NT2/D1 (cell line): ENCODE measurements around the gene ASMTL.

ENCODE experiments used
- DNase-seq: peaks from one replicate; pipeline ENCODE4 v3.0.0-alpha.2; 2011; ENCODE audit warnings: low read depth, low spot score
- H3K27me3 ChIP-seq: 2 replicates; pipeline ENCODE4 v1.6.0; 2011; ENCODE audit warnings: mild to moderate bottlenecking; ENCODE audit not compliant: insufficient read length, insufficient read depth
- H3K36me3 ChIP-seq: 2 replicates; pipeline ENCODE4 v1.6.1; 2011; ENCODE audit warnings: mild to moderate bottlenecking, low read length, mixed read lengths; ENCODE audit not compliant: insufficient read depth, insufficient read length
- H3K4me1 ChIP-seq: 2 replicates; pipeline ENCODE4 v1.5.1; 2011; ENCODE audit not compliant: insufficient read depth, insufficient read length
- H3K4me3 ChIP-seq: 2 replicates; pipeline ENCODE4 v1.5.1; 2011; ENCODE audit warnings: low read depth; ENCODE audit not compliant: insufficient read length
- H3K9ac ChIP-seq: 2 replicates; pipeline ENCODE4 v1.6.0; 2011; ENCODE audit warnings: low read depth; ENCODE audit not compliant: insufficient read length
- H3K9me3 ChIP-seq: 2 replicates; pipeline ENCODE4 v1.5.1; 2011; ENCODE audit warnings: mild to moderate bottlenecking, low read length; ENCODE audit not compliant: insufficient read depth
- SUZ12 ChIP-seq: IDR thresholded peaks from 2 replicates; pipeline ENCODE4 v1.6.1; 2011; ENCODE audit not compliant: insufficient read length, insufficient read depth; ENCODE audit errors: extremely low read depth
- YY1 ChIP-seq: IDR thresholded peaks from 2 replicates; pipeline ENCODE4 v1.6.1; 2011; ENCODE audit not compliant: insufficient read length, insufficient read depth
- ZNF274 ChIP-seq: IDR thresholded peaks from 2 replicates; pipeline ENCODE4 v1.6.1; 2011; ENCODE audit warnings: mild to moderate bottlenecking, low read depth, low read length

The ASMTL gene

GRCh38 chrX:1423215-1423614 lies 29.5 kb downstream of the ASMTL start:
- no peak for TF ChIP-seq SUZ12
- TF ChIP-seq ZNF274: no peak
- no peak for TF ChIP-seq YY1
- H3K9ac ChIP-seq: no peak overlapping the region
- no peaks in the 10 kb centered on the region for H3K9me3 ChIP-seq
- no peak overlapping the region for H3K4me3 ChIP-seq
- H3K36me3 ChIP-seq: peaks cover 55% of the 10 kb centered on the region
- no peaks in the 10 kb centered on the region for H3K27me3 ChIP-seq
- DNase-seq: no peak
- H3K4me1 ChIP-seq: peaks cover 9% of the 10 kb centered on the region

GRCh38 chrX:1422135-1422465 lies 30.6 kb downstream of the ASMTL start:
- Histone ChIP-seq H3K4me1 (peaks cover 9% of the 10 kb centered on the region), H3K9me3 (no peaks in the 10 kb centered on the region), H3K9ac (no peak overlapping the region), H3K4me3 (no peak overlapping the region), H3K27me3 (no peaks in the 10 kb centered on the region), H3K36me3 (peaks cover 57% of the 10 kb centered on the region)
- no peak for TF ChIP-seq ZNF274
- TF ChIP-seq YY1: no peak
- no peak for TF ChIP-seq SUZ12
- no peak for DNase-seq

- H3K36me3 ChIP-seq: peaks cover 59% of the 10 kb centered on the region
- TF ChIP-seq SUZ12 (no peak), YY1 (no peak)
- no peak overlapping the region for H3K4me3 ChIP-seq
- H3K9me3 ChIP-seq: no peaks in the 10 kb centered on the region
- peaks cover 9% of the 10 kb centered on the region for H3K4me1 ChIP-seq
- H3K9ac ChIP-seq: no peak overlapping the region
- no peaks in the 10 kb centered on the region for H3K27me3 ChIP-seq
- DNase-seq: no peak
These were observed 31.1 kb downstream of the ASMTL start for GRCh38 chrX:1421433-1422134.

- Histone ChIP-seq H3K27me3 (no peaks in the 10 kb centered on the region), H3K4me3 (no peak overlapping the region), H3K9ac (peak overlapping the region; percentile 26), H3K36me3 (peaks cover 59% of the 10 kb centered on the region), H3K4me1 (peaks cover 9% of the 10 kb centered on the region), H3K9me3 (no peaks in the 10 kb centered on the region)
- TF ChIP-seq YY1 (no peak), ZNF274 (no peak), SUZ12 (no peak)
- DNase-seq: no peak
These were observed 32.3 kb downstream of the ASMTL start for GRCh38 chrX:1420371-1420770.

GRCh38 chrX:1419545-1420355 lies 33.0 kb downstream of the ASMTL start:
- Histone ChIP-seq H3K27me3 (no peaks in the 10 kb centered on the region), H3K9me3 (no peaks in the 10 kb centered on the region), H3K36me3 (peaks cover 55% of the 10 kb centered on the region), H3K9ac (no peak overlapping the region), H3K4me3 (no peak overlapping the region), H3K4me1 (peaks cover 9% of the 10 kb centered on the region)
- no peak for DNase-seq
- TF ChIP-seq YY1 (no peak), ZNF274 (no peak), SUZ12 (no peak)

- H3K9me3 ChIP-seq: no peaks in the 10 kb centered on the region
- H3K9ac ChIP-seq: peak overlapping the region; percentile 17
- H3K4me3 ChIP-seq: no peak overlapping the region
- DNase-seq: no peak
- no peaks in the 10 kb centered on the region for H3K27me3 ChIP-seq
- no peak for TF ChIP-seq SUZ12
- no peak for TF ChIP-seq YY1
- TF ChIP-seq ZNF274: no peak
- H3K4me1 ChIP-seq: peaks cover 9% of the 10 kb centered on the region
- H3K36me3 ChIP-seq: peaks cover 57% of the 10 kb centered on the region
These were observed 33.7 kb downstream of the ASMTL start for GRCh38 chrX:1418901-1419544.
